ENCODE results near the gene SUGCT. TPM values are rescaled to one million over a fixed set of nuclear protein-coding genes. Genes with fewer than 3 reads are reported as not detected.

Gene SUGCT
- total and polyA plus RNA-seq, 2 of the 13 experiments (the other 11 are each of a cell fraction or from before 2014, with no cell fraction given), result 10.1 to 22.2 TPM

GRCh38 chr7:40099837-40100236 is 35.0 kb upstream of the SUGCT start:
- Histone ChIP-seq H4K20me1 (ENCODE audit: insufficient read depth, low read length) (no peaks in the 10 kb centered on the region), H3K4me1 (ENCODE audit: insufficient read depth, low read length) (peaks cover 50% of the 10 kb centered on the region), H3K4me3 (replicated peaks in 1 of 3; ENCODE audit: insufficient read depth in 1 of 3, low read depth in 2 of 3, low read length in 3 of 3) (no peak overlapping the region), H3K4me2 (ENCODE audit: low read depth, low read length) (no peak overlapping the region), H3K27me3 (ENCODE audit: control insufficient read depth in 1 of 2, insufficient read depth in 2 of 2, low read length in 2 of 2) (no peaks in the 10 kb centered on the region), H3K9ac (ENCODE audit: insufficient read depth, low read depth, low read length) (no peak overlapping the region), H2AFZ (ENCODE audit: low read length) (no peak overlapping the region), H3K9me3 (ENCODE audit: low read length) (no peaks in the 10 kb centered on the region), H3K79me2 (ENCODE audit: insufficient read depth, low read length) (no peaks in the 10 kb centered on the region), H3K36me3 (replicated peaks in 1 of 2; ENCODE audit: control insufficient read depth in 1 of 2, insufficient read depth in 2 of 2, low read length in 2 of 2) (peaks cover 0 to 3% of the 10 kb centered on the region in 2 experiments; a peak in 1 of 5 replicates), H3K27ac (ENCODE audit: extremely low read length, insufficient read depth, low read length) (peak overlapping the region; percentile 12)
- no peak for TF ChIP-seq ZNF230 (CRISPR knock-in tag; IDR thresholded peaks at IDR 0.05)
- 0 out of 2 replicates have a peak, but pooled peaks have one; percentile 42 for TF ChIP-seq ZMYM3 (CRISPR knock-in tag; IDR thresholded peaks at IDR 0.05)
- TF ChIP-seq CREM (IDR thresholded peaks at IDR 0.05), result peak; percentile 20; the same call in 1 of the 2 replicates
- no peak for TF ChIP-seq CREM (CRISPR knock-in tag; IDR thresholded peaks at IDR 0.05)
- TF ChIP-seq TEAD3 (CRISPR knock-in tag; optimal IDR thresholded peaks at IDR 0.05; ENCODE audit: borderline replicate concordance), result peak; percentile 52
- TF ChIP-seq NCOA2 (CRISPR knock-in tag; IDR thresholded peaks at IDR 0.05), result 0 out of 2 replicates have a peak, but pooled peaks have one; percentile 5
- TF ChIP-seq CENPX (CRISPR knock-in tag; IDR thresholded peaks at IDR 0.05), result no peak
- peak; percentile 82 for TF ChIP-seq ZNF770 (CRISPR knock-in tag; IDR thresholded peaks at IDR 0.05)
- TF ChIP-seq PBX3 (CRISPR knock-in tag; IDR thresholded peaks at IDR 0.05; ENCODE audit: borderline replicate concordance), result no peak
- TF ChIP-seq HNF4A (CRISPR knock-in tag; IDR thresholded peaks at IDR 0.05), result peak; percentile 31; the same call in 1 of the 2 replicates
- TF ChIP-seq SUZ12 (IDR thresholded peaks at IDR 0.05; ENCODE audit: low read depth, low read length), result no peak
- TF ChIP-seq MEIS2 (CRISPR knock-in tag; IDR thresholded peaks at IDR 0.05), result no peak
- 0 out of 2 replicates have a peak, but pooled peaks have one; percentile 24 for TF ChIP-seq SALL1 (CRISPR knock-in tag; IDR thresholded peaks at IDR 0.05)
- TF ChIP-seq DZIP1 (CRISPR knock-in tag; IDR thresholded peaks at IDR 0.05), result no peak
- TF ChIP-seq ZNF776 (CRISPR knock-in tag; IDR thresholded peaks at IDR 0.05), result no peak
- TF ChIP-seq PPARG (CRISPR knock-in tag; conservative IDR thresholded peaks at IDR 0.05), result no peak
- no peak for TF ChIP-seq NFYB (CRISPR knock-in tag; IDR thresholded peaks at IDR 0.05)
- no TSS peak for BruUV-seq (replicated peaks)
- no peak for FAIRE-seq
- WGBS (ENCODE audit: low lambda C conversion rate), result 59% methylated on average over 4 of the region's 4 CpGs
- ChIA-PET POLR2A (no interaction called here), CTCF (ENCODE audit: low intra/inter-chr PET ratio, low total read pairs) (no interaction called here)
- peak; percentile 22 for DNase-seq (ENCODE audit: low spot score)
- intact Hi-C loops (cut with micrococcal nuclease; ENCODE audit: unreplicated experiment) (loop anchor here (2.0 kb wide), 1 partner anchor 35 kb away; the partner anchor contains the start of genes MPLKIP and SUGCT), in situ Hi-C loops (cut with HindIII; ENCODE audit: extremely low pct_ligation_motif_present, low pct_unique_long_range_greater_than_20kb) (no loop called here)
- peak; percentile 68 for ATAC-seq
